HG02642 (cell line): Measurements from ENCODE around the gene MAB21L4.

Experiments
- ATAC-seq: cut with Tn5 transposase; IDR thresholded peaks from one replicate; pipeline ENCODE4 v1.9.1; 2021; ENCODE audit warnings: mild to moderate bottlenecking; ENCODE audit not compliant: unreplicated experiment, poor library complexity

MAB21L4 gene

GRCh38 chr2:240884745-240885144 is 11.2 kb downstream of the MAB21L4 start:
- ATAC-seq = no peak

- ATAC-seq = no peak
Measured at GRCh38 chr2:240884221-240884620, 11.7 kb downstream of the MAB21L4 start.

DNA sequence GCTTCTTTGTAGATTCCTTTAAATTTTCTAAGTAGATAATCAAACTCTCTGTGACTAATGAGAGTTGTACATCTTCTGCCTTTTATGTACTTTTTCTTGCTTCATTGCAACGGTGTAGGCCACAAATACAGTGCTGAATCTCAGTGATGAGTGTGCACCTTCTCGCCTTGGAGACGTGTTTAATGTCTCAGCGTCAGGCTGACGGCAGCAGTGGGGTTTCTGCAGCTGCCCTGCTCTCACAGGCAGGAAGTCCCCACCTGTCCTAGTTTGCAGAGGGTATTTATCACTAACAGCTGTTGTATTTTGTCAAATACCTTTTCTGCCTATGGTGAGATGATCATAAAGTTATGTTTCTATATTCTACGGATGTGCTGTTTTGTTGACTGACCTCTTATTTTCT is 14.0 kb downstream of the MAB21L4 start:
- ATAC-seq = no peak

GRCh38 chr2:240879105-240879504 is 16.9 kb downstream of the MAB21L4 start:
- ATAC-seq = no peak

DNA sequence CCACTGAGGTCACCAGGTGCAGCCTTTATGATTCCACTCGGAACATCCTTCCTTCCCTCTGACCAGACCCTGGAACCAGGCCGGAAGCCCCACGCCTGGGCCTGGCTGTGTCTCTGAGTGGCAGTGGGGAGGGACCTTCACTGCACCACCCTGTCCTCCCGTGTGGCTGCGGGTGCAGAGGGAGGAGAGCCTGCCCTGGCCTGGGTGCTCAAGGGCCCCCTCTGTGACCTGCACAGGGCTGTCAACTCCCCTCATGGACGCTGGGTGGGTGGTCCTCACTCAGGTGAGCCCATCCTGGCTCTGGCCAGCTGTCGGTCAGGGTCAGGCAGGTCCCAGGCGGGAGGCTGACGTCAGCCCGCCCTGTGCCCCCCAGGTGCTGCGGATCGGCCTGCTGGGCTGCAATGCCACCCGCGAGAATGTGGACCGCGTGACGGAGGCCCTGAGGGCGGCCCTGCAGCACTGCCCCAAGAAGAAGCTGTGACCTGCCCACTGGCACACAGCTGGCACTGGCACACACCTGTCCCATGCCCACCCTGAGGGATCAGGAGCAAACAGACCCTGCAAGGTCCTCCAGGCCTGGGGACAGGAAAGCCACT is 17.5 kb downstream of the MAB21L4 start:
- no peak for ATAC-seq

- ATAC-seq = no peak
Measured at GRCh38 chr2:240877460-240878340, 18.3 kb downstream of the MAB21L4 start.

GRCh38 chr2:240876475-240877251 is 19.3 kb downstream of the MAB21L4 start:
- no peak for ATAC-seq

GRCh38 chr2:240876035-240876474 is 19.9 kb downstream of the MAB21L4 start:
- ATAC-seq = no peak

GRCh38 chr2:240875228-240876034 is 20.5 kb downstream of the MAB21L4 start:
- no peak for ATAC-seq

DNA sequence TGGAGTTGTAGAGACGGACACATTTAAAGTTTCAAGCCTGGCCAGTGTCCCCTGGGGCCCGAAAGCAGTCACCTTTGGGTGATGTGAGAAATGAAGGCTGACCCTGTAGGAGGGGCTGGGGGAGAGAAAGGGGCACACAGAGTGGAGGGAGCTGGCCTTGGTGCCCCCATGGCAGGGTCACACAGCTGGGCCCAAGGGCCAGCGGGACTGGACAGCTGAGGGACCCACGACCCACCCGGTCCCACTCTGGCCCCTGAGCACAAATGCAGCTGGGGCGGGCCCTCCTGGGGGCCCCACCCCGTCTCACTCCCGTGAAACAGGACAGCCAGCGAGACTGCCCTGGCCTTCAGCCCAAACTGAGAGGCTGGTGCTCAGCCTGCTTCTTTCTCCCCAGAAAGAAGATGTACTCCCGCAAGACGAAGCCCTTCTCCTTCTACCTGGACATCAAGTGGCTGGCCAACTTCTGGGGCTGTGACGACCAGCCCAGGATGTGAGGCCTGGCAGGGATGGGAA is 21.2 kb downstream of the MAB21L4 start:
- no peak for ATAC-seq

GRCh38 chr2:240873805-240874714 is 21.9 kb downstream of the MAB21L4 start:
- ATAC-seq = no peak

- ATAC-seq = no peak
Measured at GRCh38 chr2:240873098-240873788, 22.7 kb downstream of the MAB21L4 start.

GRCh38 chr2:240872317-240873097 is 23.4 kb downstream of the MAB21L4 start:
- no peak for ATAC-seq

DNA sequence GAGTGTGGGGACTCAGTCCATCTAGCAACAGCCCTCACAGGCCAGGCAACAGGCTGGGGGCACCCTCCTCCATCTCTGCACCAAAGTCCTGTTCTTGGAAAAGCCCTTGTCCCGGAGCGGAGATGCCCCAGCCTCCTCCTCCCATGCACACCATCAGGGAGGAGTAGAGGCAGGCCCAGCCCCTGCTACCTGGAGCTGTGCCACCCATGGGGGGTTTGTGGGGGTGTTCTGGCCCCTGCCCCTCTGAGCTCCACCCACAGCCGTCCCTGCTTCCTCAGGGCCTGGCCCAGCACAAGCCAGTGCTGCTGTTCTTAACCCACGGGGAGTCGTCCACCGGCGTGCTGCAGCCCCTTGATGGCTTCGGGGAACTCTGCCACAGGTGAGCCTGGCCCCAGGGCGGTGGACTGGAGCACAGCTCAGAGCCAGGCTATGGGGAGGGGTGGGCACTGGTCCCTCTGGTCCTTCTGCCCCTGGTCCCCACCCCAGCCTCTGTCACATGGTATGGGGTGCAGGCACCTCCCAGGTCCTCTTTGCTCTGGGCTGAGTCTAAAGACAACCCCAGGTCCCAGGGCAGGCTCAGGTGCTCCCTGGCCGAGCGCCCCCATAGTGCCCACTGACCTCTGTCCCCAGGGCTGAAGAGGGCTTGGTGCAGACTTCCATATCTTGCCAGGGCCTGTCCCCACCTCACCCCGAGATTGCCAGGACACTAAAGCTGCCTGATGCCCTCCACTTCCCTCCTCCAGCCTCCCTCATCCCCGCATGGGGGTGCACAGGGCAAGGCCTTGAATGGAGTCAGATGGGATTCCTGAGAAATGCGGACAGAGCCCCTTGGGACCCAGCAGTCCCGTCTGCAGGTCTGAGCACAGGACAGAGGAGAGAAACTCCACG is 24.6 kb downstream of the MAB21L4 start:
- no peak for ATAC-seq

DNA sequence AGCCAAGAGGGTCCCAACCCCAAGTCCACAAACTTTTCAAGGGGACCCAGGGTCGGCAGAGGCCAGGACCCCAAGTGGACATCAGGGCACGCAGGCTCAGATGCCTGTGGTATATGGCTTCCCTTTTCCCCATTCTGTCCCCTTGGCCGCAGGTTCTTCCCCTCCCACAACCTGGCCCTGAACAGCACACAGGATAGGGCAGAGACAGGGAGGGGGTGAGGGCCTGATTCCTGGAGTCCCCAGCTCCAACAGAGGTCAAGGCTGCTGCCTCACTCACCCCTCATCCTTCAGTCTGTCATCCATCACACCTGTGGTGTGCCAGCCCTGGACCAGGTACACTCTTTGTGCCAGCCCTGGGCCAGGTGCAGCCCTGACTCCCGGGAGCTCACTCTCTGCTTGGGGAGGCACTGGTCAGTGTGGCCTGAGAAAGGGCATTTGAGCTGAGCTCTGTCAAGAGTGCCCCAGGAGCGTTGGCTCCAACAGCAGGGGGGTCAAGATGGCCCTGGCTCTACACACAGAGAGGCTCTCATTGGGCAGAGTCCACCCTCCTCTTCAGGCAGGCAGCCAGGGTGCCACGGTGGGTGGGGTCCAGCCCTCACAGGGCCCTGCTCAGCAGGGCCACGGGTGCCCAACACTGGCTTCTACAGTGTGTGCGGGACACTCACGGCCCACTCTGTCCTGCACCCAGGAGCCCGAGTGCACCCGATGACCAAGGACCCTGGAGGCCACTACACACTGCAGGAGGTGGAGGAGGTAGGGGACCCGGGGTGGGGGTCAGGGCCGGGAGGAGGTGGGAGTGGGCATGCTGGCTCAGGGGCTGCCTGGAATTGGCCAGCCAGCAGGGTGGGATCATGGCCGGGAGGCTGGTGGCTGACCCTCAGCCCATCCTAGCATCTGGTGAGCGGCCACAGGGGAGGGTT is 25.7 kb downstream of the MAB21L4 start:
- no peak for ATAC-seq
